Measurements from ENCODE around the gene SLC2A9.

GRCh38 chr4:10056334-10057022 lies 35.2 kb upstream of the SLC2A9 start:
- no peak for TF ChIP-seq CTCF (conservative IDR thresholded peaks at IDR 0.05; ENCODE audit: low read length)
- TF ChIP-seq EZH2phosphoT487 (IDR thresholded peaks at IDR 0.05; ENCODE audit: borderline replicate concordance, low read depth, low read length) = no peak

Measured in OCI-LY7 (cell line).